ENCODE data around the gene GPRIN2.

GRCh38 chr10:46534828-46535524, 21.5 kb downstream of the GPRIN2 start:
- TF ChIP-seq POLR2A (IDR thresholded peaks at IDR 0.05; ENCODE audit: low read length): no peak
- no peak for TF ChIP-seq GATA1 (IDR thresholded peaks at IDR 0.05; ENCODE audit: low read depth, low read length)

All from erythroblast (primary cell).